HG03442 (cell line): ENCODE measurements around the gene AGTRAP.

Source experiments
- ATAC-seq: cut with Tn5 transposase; IDR thresholded peaks from one replicate; pipeline ENCODE4 v1.9.1; 2021; ENCODE audit warnings: mild to moderate bottlenecking, moderate library complexity; ENCODE audit not compliant: unreplicated experiment

The AGTRAP gene

DNA sequence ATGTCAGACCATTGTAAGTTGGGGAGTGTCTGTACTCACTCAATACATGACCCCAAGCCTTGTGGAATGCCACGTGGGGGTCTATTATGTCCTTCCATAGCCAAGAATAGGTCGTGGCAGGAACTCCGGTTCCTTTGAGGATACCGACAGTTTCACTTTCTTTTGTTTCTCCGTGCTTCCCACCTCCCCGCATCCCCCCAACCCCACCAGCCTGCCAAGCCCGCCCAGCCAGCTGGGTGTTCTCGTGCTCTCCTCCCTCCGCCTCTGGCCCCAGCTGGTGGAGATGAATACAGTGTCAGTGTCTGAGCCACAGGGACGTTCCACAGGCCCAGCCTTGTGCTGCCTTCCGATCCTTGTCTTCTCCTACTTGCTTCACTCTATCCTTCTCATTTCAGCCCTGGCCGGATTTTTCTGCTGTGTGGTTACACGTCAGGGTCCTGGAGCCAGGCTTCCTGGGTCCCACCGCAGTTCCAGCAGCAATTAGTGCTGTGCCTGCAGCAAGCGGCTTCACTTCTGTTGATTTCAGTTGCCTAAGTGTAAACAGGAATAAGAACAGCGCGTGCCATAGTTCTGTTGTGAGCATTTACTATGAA, 4.1 kb upstream of the AGTRAP start:
- no peak for ATAC-seq

DNA sequence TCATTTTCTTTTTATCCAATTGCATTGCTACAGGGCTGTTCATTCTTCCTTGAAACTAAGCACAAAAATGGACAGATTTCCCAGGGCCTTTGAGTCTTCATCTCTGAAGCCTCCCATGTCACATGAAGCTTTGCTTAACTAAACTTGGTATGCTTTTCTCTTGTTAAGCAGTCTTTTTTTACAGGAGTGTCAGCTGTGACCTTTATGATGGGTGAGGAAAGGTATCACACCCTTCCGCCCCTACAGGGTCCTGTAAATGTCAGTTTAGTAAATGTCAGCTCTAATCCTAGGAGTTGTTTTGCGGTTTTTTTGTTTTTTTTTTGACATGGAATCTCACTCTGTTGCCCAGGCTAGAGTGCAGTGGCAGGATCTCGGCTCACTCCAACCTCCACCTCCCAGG, 2.6 kb upstream of the AGTRAP start:
- ATAC-seq, result no peak

DNA sequence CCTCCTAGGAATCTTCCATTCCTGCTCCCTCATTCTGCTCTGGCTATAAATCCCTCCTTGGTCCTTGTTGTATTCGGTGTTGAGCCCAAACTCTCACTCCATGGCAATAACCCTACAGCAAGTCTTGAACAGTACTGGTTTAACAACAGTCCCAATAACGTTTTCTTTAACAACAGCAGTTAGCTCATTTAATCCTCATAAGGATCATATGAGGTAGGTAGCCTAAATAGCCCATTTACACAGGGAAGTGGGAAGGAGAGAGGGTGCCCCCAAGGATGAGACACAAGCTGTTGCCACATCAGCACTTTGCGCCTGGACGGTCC, 444 bp upstream of the AGTRAP start:
- ATAC-seq, result peak; percentile 5

DNA sequence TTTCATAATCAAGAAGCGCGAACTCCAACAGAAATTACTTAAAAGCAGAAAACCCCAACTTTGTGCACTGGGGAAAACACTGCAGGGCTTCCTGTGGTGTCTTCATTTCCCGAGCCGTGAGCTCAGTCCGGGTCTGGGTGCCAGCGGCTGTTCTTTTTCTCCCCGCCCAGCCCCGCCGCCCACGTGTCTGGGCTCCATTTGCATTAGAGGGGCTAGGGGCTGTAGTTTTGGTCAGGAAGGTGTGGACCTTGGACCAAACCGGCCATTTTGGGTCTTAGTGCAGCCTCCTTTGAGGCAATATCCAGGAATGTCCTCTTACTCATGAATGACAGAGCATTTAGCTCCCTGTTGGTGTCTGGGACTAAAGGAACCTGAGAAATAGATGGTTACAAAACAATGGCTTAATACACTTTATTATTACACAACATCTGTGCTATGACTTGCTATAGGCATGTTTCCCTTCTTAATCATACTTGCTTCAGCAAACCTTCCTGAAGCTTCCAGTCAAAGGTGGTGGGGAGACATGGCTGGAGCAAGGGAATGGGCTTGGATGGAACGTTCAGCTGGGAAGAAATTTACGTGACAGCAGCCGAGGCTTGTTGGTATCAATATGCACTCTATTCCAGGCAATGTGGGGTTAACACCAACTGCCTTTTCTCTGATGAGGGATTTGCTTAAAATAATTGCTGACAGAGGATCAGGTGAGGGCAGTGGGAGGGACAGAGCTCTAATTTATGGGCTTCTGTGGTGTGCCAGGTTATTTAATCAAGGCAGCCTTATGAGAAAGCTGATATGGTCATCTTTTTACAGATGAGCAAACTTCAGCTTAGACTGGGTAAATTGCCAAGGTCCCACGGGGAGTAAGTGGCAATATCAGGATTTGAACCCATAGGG, 1.1 kb downstream of the AGTRAP start:
- peak; percentile 25 for ATAC-seq

DNA sequence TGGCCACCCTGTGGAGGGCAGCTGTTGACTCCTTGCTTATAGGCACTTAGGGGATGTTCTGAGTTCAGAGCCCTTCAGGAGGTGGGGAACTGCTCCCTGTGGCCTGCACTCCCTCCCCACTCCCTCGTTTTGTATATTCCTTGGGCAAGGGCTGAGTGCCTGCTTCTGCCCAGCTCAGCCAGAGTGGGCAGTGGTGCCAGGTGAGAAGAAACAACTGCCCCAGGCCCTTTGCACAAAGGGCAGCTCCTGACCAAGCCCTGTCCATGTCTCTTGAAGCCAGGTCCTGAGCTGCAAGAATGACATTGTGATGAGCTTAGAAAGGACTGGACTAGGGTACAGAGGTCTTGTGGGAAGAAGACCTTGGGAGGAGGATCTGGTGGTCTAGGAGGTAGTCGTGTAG, 2.2 kb downstream of the AGTRAP start:
- no peak for ATAC-seq

DNA sequence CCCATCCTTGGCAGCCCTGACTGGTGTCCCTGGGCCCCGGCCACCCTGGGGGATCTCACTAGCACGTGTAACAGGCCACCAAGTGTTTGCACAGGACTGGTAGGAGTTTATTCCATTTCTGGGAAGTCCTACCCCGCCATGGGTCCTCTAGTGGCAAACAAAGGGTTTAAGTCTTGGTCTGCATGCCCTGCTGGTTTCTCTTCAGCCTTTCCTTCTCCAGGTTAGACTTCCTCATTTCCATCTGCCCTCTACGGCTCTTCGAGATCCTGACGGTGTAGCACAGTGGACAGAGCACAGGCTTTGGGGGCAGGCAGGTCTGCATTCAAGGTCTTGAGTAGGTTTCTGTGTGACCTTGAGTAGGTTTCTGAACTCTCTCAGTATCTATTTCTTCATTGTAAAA, 2.8 kb downstream of the AGTRAP start:
- ATAC-seq, result no peak

DNA sequence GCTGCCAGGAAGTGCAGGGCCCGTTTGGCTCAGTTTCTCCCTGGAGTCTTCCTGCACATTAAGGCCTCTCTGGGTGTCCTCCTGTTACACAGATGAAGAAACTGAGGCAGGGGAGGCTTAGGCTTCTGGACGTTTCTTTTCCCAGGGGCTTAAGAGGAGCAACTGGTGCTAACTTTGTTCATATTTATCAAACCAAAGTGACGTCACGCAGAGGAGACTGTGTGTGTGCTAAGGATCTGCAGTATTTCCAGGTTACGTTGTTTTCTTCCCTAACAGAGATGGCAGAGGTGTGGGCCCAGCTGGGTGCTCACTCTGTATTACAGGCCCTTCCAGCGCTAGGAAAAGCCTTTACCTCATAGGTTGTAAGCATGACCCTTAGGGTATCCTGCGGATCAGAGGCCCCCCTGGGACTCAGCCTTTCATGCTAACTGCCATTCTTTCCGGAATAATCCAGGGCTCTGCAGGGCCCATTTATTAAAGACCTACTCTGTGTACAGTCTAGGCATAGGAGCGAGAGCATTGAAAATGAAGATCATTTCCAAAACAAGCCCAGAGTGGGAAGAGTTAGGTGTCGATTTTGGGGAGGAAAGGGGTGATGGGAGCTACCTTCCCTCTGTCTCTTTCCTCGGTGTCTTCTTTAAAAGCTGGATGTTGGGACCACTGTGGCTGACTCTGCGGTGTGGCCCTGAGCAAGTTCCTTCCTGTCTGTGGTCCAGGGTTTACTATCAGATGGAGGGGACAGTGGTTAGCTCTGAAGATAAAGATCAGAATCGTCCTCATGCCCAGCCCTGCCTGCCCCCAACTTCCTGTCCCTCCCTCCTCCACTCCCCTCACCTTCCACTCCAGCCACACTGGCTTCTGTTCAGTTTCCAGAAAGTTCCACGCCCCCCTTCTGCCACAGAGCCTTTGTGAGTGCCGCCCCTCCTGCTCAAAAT, 4.6 kb downstream of the AGTRAP start:
- no peak for ATAC-seq

DNA sequence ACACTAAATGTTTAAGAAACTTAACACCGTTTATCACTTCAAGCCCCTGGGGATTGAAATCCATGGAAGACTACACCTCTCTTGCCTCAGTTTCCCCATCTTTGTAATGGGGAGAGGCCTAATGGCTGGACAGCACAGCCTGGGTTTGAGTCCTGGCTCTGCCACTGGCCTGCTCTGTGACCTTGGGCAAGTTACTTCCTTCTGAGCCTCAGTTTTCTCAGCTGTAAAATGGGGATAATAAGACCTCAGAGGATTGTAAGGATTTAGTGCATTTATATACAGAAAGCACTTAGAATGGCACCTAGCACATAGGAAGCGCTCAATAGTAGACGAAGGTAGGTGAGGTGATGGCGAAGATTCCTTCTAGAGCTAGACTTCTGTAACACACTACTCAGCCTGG, 5.5 kb downstream of the AGTRAP start:
- no peak for ATAC-seq

DNA sequence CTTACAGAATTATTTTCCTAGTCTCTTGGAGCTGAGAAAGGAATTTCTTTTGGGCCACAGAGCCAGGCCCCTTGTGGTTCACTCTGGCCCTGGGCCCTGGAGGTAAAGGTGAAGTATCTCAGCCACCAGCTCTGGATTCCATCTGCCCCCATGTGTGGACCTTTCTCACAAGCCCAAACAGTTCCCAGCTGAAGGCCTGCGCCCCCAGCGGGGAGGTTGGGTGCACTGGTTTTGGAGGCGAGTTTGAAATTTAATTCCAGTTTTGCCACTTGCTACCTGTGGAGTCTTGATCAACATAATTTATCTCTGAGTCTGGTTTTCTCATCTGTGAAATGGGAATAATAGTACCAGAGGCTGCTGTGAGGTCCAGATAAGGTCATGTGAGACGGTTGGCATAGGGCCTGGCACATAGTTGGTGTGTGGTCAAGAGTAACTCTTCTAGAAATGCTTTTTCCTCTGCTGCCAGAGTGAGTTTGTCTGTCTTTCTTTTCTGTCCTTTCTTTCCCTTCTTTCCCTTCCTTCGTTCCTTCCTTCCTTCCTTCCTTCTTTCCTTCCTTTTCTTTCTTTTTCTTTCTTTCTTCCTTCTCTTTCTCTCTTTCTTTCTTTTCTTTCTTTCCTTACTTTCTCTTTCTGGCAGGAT, 6.1 kb downstream of the AGTRAP start:
- no peak for ATAC-seq

DNA sequence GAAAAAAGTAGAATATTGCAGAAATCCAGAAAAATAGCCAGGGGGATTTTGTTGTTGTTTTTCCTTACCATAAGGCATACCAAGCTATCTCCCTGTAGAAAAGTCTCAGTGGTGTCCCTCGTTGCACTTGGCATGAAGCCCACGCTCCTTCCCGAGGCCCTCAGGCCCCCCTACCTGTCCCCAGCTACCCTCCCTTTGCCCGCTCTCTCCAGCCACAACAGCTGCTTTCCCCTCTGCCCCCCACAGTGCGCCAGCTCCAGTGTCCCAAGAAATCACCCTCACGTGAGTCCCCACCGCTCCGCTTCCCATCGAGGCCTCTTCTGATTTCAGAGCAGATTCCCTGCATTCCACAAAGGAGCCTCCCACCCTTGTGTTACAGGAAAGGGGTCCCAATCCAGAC, 8.4 kb downstream of the AGTRAP start:
- ATAC-seq, result no peak

DNA sequence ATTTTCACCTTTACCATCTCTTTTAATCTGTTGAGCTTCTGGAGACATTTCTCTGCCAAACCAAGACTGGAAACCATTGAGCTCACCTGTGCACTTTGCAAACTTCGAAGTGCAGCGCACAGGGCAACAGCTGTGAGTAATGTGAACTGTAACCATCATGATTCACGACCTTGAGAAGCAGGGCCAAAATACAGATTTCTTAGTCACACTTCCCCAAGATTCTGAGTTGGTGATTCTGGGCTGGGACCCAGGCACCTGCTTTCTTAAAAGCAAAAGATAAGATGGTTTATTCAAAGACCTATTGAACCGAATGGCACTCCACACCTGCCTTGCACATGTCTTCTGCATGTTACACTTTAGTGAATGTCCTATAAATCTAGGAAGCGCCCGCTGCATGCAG, 10.2 kb downstream of the AGTRAP start:
- no peak for ATAC-seq

DNA sequence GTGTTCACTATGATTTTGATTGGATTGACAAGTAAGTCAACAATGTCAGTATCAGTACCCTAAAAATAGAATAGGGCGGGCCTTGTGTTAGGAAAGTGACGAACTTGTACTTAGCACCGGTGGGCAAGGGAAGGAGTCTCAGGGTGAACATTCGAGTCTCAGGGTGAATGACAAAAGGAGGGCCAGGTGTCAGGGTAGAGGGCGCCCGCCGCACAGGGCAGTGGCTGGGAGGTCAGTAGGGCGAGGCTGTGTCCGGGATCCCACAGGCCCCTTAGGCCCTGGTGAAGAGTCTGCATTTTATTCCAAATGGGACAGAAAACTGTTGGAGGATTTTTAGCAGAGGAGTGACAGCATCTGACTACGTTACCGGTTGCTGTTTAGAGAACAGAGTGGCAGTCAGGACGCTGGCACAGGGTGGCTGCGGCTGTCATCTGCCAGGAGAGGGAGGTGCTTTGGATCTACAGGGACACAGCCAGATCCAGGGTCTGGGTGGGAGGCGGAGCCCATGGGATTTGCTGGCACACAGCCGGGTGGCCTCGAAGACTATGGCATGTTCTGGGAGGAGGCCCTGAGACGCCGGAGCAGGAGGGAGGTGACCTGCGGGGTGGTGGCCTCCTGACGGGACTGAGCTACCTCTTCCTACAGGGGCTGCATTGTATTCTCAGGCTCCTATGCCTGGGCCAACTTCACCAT, 11.0 kb downstream of the AGTRAP start:
- ATAC-seq, result no peak

DNA sequence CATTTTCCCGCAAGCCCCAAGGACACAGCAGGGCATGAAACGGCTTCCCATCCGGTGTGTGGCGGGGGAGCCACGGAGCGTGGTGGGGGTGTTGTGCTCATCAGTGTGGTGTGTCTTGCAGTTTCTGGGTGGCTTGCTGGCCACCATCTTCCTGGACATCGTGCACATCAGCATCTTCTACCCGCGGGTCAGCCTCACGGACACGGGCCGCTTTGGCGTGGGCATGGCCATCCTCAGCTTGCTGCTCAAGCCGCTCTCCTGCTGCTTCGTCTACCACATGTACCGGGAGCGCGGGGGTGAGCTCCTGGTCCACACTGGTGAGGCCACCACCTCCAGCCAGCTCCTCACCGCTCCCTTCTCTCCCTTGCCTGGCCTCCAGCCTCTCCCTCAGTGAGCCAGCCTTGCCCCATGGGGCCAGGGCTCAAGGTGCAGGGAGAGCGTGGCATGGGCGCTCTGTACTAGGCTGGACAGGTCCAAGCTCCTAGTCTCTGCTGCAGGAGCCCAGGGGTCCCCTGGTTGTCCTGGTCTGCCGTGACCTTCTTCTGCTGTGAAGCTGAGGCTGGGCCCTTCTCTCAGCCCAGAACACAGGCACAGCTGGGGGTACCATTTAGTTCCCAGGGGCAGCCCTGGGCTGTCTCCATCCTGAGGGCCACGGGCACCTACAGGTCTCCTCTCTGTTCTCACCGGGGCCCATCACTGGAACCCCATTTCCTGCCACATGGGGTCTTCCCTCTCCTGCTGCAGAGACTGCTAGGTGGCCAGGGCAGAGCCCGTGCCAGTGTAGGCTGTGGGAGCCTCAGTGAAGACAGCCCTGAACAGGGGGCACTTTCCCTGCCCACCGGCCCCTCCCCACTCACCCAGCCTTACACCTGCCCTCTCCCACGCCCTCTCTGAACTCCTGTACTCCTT, 12.6 kb downstream of the AGTRAP start:
- ATAC-seq, result no peak

DNA sequence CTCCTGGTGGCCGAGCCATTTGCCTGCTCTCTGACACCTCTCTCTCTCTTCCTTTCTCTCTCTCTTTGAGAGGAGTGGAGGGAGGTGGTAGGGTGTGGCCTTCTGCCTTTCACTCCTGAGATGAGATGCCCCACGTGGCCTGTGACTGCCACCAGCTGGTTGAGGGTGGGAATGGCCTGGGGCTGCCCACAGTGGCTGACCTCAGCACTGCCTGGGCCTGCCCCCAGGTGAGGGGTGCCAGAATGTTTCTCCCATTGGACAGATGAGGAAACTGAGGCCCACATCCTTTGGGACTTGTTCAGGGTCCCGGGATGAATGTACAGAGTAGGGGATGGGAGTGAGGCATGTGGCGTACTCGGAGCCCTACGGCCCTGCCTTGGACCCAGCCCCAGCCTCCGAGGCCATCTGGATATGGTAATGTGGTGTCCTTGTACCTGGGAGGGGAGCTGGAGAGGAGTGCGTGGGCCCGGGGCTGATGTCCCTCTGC, 13.3 kb downstream of the AGTRAP start:
- ATAC-seq, result peak; percentile 42

DNA sequence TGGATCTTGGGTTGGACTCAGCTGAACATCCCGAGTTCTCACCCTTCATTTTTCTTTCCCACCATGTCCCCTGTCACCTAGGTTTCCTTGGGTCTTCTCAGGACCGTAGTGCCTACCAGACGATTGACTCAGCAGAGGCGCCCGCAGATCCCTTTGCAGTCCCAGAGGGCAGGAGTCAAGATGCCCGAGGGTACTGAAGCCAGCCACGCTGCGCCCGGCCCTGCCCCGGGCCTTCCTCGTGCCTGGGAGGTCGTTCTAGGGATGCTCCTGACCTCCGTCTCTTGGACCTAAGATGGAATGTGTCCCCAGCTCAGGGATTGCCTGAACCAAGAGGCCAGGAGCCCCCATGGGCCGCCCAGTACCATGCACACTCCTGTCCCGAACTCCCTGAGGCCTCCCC, 14.1 kb downstream of the AGTRAP start:
- ATAC-seq, result no peak

DNA sequence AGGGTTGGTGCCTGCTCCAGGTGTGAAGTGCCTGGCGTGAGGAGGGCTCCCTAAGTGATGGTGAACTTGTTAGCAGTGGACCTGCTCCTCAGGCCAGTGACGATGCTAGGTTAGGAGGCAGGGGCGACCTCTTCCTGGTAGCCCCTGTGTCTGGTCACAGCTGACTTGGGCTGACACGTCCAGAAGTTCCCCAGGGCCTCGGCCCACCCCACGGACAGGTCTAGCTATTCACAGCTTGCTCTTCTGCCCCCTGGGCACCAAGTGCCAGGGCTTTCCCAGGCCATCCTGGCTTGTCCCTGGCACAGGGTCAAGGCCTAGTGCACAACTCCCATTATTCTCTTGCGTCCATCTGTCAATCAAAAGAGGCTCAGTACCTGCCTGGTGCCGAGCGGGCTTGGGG, 15.2 kb downstream of the AGTRAP start:
- ATAC-seq, result no peak

DNA sequence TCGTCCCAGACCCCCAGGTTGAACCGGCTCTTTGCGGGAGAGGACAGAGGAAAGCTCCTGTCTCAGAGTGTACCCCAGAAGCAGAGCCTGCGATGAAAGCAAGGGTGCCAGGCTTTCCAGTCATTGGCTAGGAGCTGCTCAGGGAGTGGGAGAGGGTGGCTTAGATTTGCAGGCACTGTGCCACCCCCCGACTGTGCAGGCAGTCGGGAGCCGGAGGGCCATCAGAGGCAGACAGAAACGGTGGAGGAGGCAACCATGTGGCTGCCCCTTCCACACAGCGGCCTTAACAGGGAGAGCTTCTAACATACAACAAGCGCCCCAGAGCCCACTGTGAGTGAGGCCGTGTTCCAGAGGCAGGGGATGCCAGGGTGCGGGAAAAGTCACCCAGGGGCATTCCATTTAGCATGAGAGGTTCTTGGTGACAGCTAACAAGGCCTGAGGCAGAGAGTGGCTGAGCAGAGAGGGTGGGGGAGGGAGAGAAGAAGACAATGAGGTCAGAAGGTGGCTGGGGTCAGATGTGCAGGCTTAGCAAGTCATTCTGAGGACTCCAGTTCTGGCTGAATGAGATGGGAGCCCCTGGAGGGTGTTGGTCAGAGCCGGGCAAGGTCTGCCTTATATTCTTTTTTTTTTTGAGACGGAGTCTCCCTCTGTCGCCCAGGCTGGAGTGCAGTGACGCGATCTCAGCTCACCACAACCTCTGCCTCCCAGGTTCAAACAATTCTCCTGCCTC, 16.6 kb downstream of the AGTRAP start:
- no peak for ATAC-seq

DNA sequence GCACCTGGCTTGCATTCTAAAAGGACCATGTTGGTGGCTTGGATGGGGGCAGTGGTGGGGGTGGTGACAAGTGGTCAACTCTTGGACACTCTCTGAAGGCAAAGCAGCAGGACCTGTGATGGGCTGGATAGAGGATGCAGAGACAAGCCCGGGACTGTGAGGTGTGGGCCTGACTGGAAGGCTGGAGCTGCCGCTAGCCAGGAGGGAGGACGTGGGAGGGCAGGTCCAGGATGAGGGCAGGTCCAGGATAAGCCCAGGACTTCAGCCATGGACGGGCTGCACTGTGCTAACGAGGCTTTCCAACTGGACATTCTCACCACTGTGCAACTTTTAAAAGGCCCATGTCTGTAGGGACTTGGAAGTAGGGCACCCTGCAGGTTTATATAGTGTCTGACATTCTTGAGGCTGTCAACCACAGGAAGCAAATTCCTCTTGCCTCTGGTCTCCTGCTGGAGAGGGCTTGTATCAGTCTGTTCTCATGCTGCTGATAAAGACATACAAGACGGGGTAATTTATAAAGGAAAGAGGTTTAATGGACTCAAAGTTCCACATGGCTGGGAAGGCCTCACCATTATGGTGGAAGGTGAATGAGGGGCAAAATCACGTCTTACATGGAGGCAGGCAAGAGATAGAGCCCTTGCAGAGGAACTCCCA, 17.7 kb downstream of the AGTRAP start:
- ATAC-seq, result no peak
